Liver (tissue), 3 donors: Measurements from ENCODE around the gene HMMR.

ENCODE experiments used
- CTCF ChIP-seq: fragments of 150-350 bp; IDR thresholded peaks from 2 replicates; pipeline ENCODE4 v1.5.1; 2017; ENCODE audit warnings: improper control_type of control experiment, low read depth, low read length; ENCODE audit not compliant: missing input control
- GABPA ChIP-seq, 2 donors: IDR thresholded peaks in 1 of 2; conservative IDR thresholded peaks in 1 of 2; 2 replicates each; pipeline ENCODE4 v1.6.1; 2016; ENCODE audit warnings: antibody characterized with exemption in 2 of 2, mild to moderate bottlenecking in 1 of 2, moderate library complexity in 1 of 2
- JUND ChIP-seq, 2 donors: IDR thresholded peaks; 2 replicates each; pipeline ENCODE4 v1.6.1; 2016; ENCODE audit warnings: antibody characterized with exemption in 2 of 2
- MAX ChIP-seq: IDR thresholded peaks from 2 replicates; pipeline ENCODE4 v1.6.1; 2016; ENCODE audit warnings: antibody characterized with exemption
- NR2F2 ChIP-seq: IDR thresholded peaks from 2 replicates; pipeline ENCODE4 v1.6.1; 2016; ENCODE audit warnings: antibody characterized with exemption
- RAD21 ChIP-seq, 2 donors: IDR thresholded peaks; 2 replicates each; pipeline ENCODE4 v1.6.1; 2016; ENCODE audit warnings: antibody characterized with exemption in 2 of 2, mild to moderate bottlenecking in 2 of 2
- TF ChIP-seq, protein P1 (sequence below): IDR thresholded peaks from 2 replicates; pipeline ENCODE4 v1.6.1; 2016; ENCODE audit warnings: antibody characterized with exemption
- donor health status: healthy.
- donor health status: healthy.

- TF ChIP-seq CTCF (no peak), RAD21 (IDR thresholded peaks at IDR 0.05) (no peak), JUND (IDR thresholded peaks at IDR 0.05) (no peak), GABPA (IDR thresholded peaks at IDR 0.05 in 1 of 2, conservative IDR thresholded peaks at IDR 0.05 in 1 of 2) (no peak), MAX (no peak), NR2F2 (no peak)
- TF ChIP-seq, protein P1, sequence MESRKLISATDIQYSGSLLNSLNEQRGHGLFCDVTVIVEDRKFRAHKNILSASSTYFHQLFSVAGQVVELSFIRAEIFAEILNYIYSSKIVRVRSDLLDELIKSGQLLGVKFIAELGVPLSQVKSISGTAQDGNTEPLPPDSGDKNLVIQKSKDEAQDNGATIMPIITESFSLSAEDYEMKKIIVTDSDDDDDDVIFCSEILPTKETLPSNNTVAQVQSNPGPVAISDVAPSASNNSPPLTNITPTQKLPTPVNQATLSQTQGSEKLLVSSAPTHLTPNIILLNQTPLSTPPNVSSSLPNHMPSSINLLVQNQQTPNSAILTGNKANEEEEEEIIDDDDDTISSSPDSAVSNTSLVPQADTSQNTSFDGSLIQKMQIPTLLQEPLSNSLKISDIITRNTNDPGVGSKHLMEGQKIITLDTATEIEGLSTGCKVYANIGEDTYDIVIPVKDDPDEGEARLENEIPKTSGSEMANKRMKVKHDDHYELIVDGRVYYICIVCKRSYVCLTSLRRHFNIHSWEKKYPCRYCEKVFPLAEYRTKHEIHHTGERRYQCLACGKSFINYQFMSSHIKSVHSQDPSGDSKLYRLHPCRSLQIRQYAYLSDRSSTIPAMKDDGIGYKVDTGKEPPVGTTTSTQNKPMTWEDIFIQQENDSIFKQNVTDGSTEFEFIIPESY, result no peak
Measured at GRCh38 chr5:163540696-163541095, 80.3 kb downstream of the HMMR start.
